Right renal pelvis (tissue), 4 donors: ENCODE data around the gene CEACAM4. TPM values are rescaled to one million over a fixed set of nuclear protein-coding genes. Genes with fewer than 3 reads are reported as not detected.
"Not testable (repeated sequence)": the region's sequence is repeated elsewhere in the genome, so short reads cannot be mapped to it uniquely, and the experiment has no call there.

Experiments
- DNase-seq, 4 donors: peaks; one replicate each; pipeline ENCODE4 v3.0.0-alpha.2; 2013; ENCODE audit warnings: low read depth in 4 of 4, low spot score in 3 of 4, missing footprints in 1 of 4
- polyA plus RNA-seq, 4 donors: library from polyadenylated mRNA; unstranded; fragments of 120-200 nt; gene quantifications; one replicate each; pipeline ENCODE4 v1.2.1, GENCODE V29; 2013; ENCODE audit not compliant: insufficient read length in 4 of 4

CEACAM4 gene
- under 1 TPM in 1 of 4 donors, not detected in 3; 0.16 TPM for polyA plus RNA-seq

GRCh38 chr19:41626877-41627276, at the start of gene CEACAM4:
Gene CEACAM4 (minus strand): TSS chr19:41627074. CDS start chr19:41626963, 111 bp downstream.
- no peak for DNase-seq

GRCh38 chr19:41671486-41671885, 44.6 kb upstream of the CEACAM4 start:
- DNase-seq, result no peak

- DNase-seq, result no peak
These were observed 43.9 kb upstream of the CEACAM4 start for GRCh38 chr19:41670755-41671154.

- no peak for DNase-seq
These were observed 41.4 kb upstream of the CEACAM4 start for GRCh38 chr19:41668315-41668714.

- no peak for DNase-seq
These were observed 39.2 kb upstream of the CEACAM4 start for GRCh38 chr19:41666075-41666474.

GRCh38 chr19:41657157-41657556, 30.3 kb upstream of the CEACAM4 start:
- no peak for DNase-seq

GRCh38 chr19:41656756-41657155, 29.9 kb upstream of the CEACAM4 start:
- DNase-seq, result not testable (repeated sequence)

- no peak for DNase-seq
These were observed 25.4 kb upstream of the CEACAM4 start for GRCh38 chr19:41652250-41652649.

GRCh38 chr19:41649827-41650226, 23.0 kb upstream of the CEACAM4 start:
- no peak for DNase-seq

- DNase-seq, result no peak
These were observed 19.8 kb upstream of the CEACAM4 start for GRCh38 chr19:41646589-41647204.

GRCh38 chr19:41641879-41642485, 15.1 kb upstream of the CEACAM4 start:
- DNase-seq, result peak; percentile 8 to 21 (median 8)

GRCh38 chr19:41638641-41639081, 11.8 kb upstream of the CEACAM4 start:
- no peak for DNase-seq

- DNase-seq, result no peak
These were observed 10.6 kb upstream of the CEACAM4 start for GRCh38 chr19:41637484-41637883.

- DNase-seq, result no peak
These were observed 1.2 kb upstream of the CEACAM4 start for GRCh38 chr19:41627966-41628675.

- no peak for DNase-seq
These were observed 596 bp downstream of the CEACAM4 start for GRCh38 chr19:41626278-41626677.

- DNase-seq, result no peak
These were observed 1.9 kb downstream of the CEACAM4 start for GRCh38 chr19:41624937-41625336.

GRCh38 chr19:41624515-41624914, 2.4 kb downstream of the CEACAM4 start:
- DNase-seq, result no peak

GRCh38 chr19:41623360-41623759, 3.5 kb downstream of the CEACAM4 start:
- no peak for DNase-seq

- no peak for DNase-seq
These were observed 5.2 kb downstream of the CEACAM4 start for GRCh38 chr19:41621654-41622053.

GRCh38 chr19:41621226-41621625, 5.6 kb downstream of the CEACAM4 start:
- DNase-seq, result no peak

- no peak for DNase-seq
These were observed 6.7 kb downstream of the CEACAM4 start for GRCh38 chr19:41620171-41620570.
